Right renal cortex interstitium (tissue), 3 donors: ENCODE data around the gene ABCF3. TPM values are rescaled to one million over a fixed set of nuclear protein-coding genes. Genes with fewer than 3 reads are reported as not detected.

Source experiments
- polyA plus RNA-seq, 3 donors: library from polyadenylated mRNA; unstranded; fragments of 120-200 nt; gene quantifications; one replicate each; pipeline ENCODE4 v1.2.1, GENCODE V29; 2013; ENCODE audit not compliant: insufficient read length in 3 of 3

The ABCF3 gene
- polyA plus RNA-seq, 3 donors: 55.1 to 59.6 (median 56.2) TPM

Other genes with a start within 250 kb of the ABCF3 start
- 10 to 100 TPM; 44.1 to 53.7 (median 48.7) TPM for gene ABCC5, start 168.3 kb upstream of the ABCF3 start, polyA plus RNA-seq
- not detected for gene HTR3D, start 154.5 kb upstream of the ABCF3 start, polyA plus RNA-seq
- not detected for gene HTR3C, start 133.2 kb upstream of the ABCF3 start, polyA plus RNA-seq
- gene HTR3E, start 89.1 kb upstream of the ABCF3 start, polyA plus RNA-seq: not detected
- gene EIF2B5, start 50.8 kb upstream of the ABCF3 start, polyA plus RNA-seq: 10 to 100 TPM; 49.5 to 49.7 (median 49.5) TPM
- 10 to 100 TPM; 59.8 to 69.3 (median 61.2) TPM for gene DVL3, start 30.8 kb upstream of the ABCF3 start, polyA plus RNA-seq
- 100 to 1,000 TPM; 399 to 438 (median 427) TPM for gene AP2M1, start 11.3 kb upstream of the ABCF3 start, polyA plus RNA-seq
- 1 to 10 TPM in 2 of 3 donors, under 1 TPM in 1; 0.92 to 1.3 (median 1.1) TPM for gene VWA5B2, start 43.4 kb downstream of the ABCF3 start, polyA plus RNA-seq
- 10 to 100 TPM; 27.9 to 34.3 (median 30.8) TPM for gene ALG3, start 62.8 kb downstream of the ABCF3 start, polyA plus RNA-seq
- 1 to 10 TPM; 2.0 to 3.0 (median 2.7) TPM for gene EEF1AKMT4, start 63.5 kb downstream of the ABCF3 start, polyA plus RNA-seq
- gene CAMK2N2, start 75.4 kb downstream of the ABCF3 start, polyA plus RNA-seq: not detected
- gene ECE2, start 89.8 kb downstream of the ABCF3 start, polyA plus RNA-seq: under 1 TPM in 1 of 3 donors, not detected in 2; 0.10 TPM
- gene PSMD2, start 113.0 kb downstream of the ABCF3 start, polyA plus RNA-seq: 100 to 1,000 TPM; 225 to 235 (median 234) TPM
- 100 to 1,000 TPM; 167 to 181 (median 171) TPM for gene EIF4G1, start 128.4 kb downstream of the ABCF3 start, polyA plus RNA-seq
- gene FAM131A, start 151.4 kb downstream of the ABCF3 start, polyA plus RNA-seq: 1 to 10 TPM; 7.7 to 9.8 (median 8.7) TPM
- 1 to 10 TPM; 7.7 to 9.9 (median 8.1) TPM for gene CLCN2, start 175.4 kb downstream of the ABCF3 start, polyA plus RNA-seq
- 10 to 100 TPM; 87.1 to 91.3 (median 90.0) TPM for gene POLR2H, start 175.5 kb downstream of the ABCF3 start, polyA plus RNA-seq
- 1 to 10 TPM; 2.0 to 3.1 (median 2.4) TPM for gene THPO, start 192.0 kb downstream of the ABCF3 start, polyA plus RNA-seq
- 1 to 10 TPM; 8.2 to 9.9 (median 8.9) TPM for gene CHRD, start 193.9 kb downstream of the ABCF3 start, polyA plus RNA-seq